Smooth muscle cell (in vitro differentiated cells): Measurements from ENCODE around the gene SMIM10. TPM values are rescaled to one million over a fixed set of nuclear protein-coding genes. Genes with fewer than 3 reads are reported as not detected.
"Not testable (repeated sequence)": the region's sequence is repeated elsewhere in the genome, so short reads cannot be mapped to it uniquely, and the experiment has no call there.

ENCODE experiments used
- DNase-seq: peaks from one replicate; lab custom pipeline; 2025; ENCODE audit not compliant: unreplicated experiment; lab: John Stamatoyannopoulos, UW
- H2AFZ ChIP-seq: fragments of 200-600 bp; sonication (generic); 2 replicates; pipeline ENCODE4 v1.6.0; 2016; ENCODE audit warnings: antibody characterized with exemption, low read depth, mild to moderate bottlenecking
- H3F3A ChIP-seq: fragments of 200-600 bp; sonication (generic); 2 replicates; pipeline ENCODE4 v1.6.0; 2017; ENCODE audit warnings: antibody characterized with exemption, low read depth
- H3K27ac ChIP-seq: fragments of 200-600 bp; sonication (generic); 2 replicates; pipeline ENCODE4 v1.5.1; 2016; ENCODE audit warnings: low read depth, mild to moderate bottlenecking
- H3K27me3 ChIP-seq: fragments of 200-600 bp; sonication (generic); 2 replicates; pipeline ENCODE4 v1.6.1; 2016; ENCODE audit warnings: low read depth, mild to moderate bottlenecking
- H3K36me3 ChIP-seq: fragments of 200-600 bp; sonication (generic); 2 replicates; pipeline ENCODE4 v1.5.1; 2016; ENCODE audit warnings: low read depth
- H3K4me1 ChIP-seq: fragments of 200-600 bp; sonication (generic); 2 replicates; pipeline ENCODE4 v1.5.1; 2016; ENCODE audit warnings: low read depth
- H3K4me2 ChIP-seq: fragments of 200-600 bp; sonication (generic); 2 replicates; pipeline ENCODE4 v1.6.0; 2016; ENCODE audit warnings: mild to moderate bottlenecking
- H3K4me3 ChIP-seq: fragments of 200-600 bp; sonication (generic); 2 replicates; pipeline ENCODE4 v1.5.1; 2016; ENCODE audit warnings: mild to moderate bottlenecking
- H3K79me2 ChIP-seq: fragments of 200-600 bp; sonication (generic); 2 replicates; pipeline ENCODE4 v1.6.0; 2016; ENCODE audit warnings: low read depth, mild to moderate bottlenecking
- H3K9ac ChIP-seq: fragments of 200-600 bp; sonication (generic); 2 replicates; pipeline ENCODE4 v1.6.0; 2016; ENCODE audit warnings: low read depth
- H3K9me3 ChIP-seq: fragments of 200-600 bp; sonication (generic); replicated peaks from 2 replicates; pipeline ENCODE4 v1.5.1; 2016; ENCODE audit warnings: low read depth
- H4K20me1 ChIP-seq: fragments of 200-600 bp; sonication (generic); 2 replicates; pipeline ENCODE4 v1.6.0; 2016; ENCODE audit warnings: low read depth
- WGBS: methylation state at CpG from one replicate; pipeline ENCODE4 v1.1.7; 2016; ENCODE audit warnings: low lambda C conversion rate; 5-methylcytosine and 5-hydroxymethylcytosine counted together
- polyA plus RNA-seq: library from polyadenylated mRNA; unstranded; fragments of >200 nt; fragmentation: Nextera tagmentation; extraction: Ambion mirVana; gene quantifications from 2 replicates; pipeline ENCODE4 v1.2.1, GENCODE V29; 2016
- total RNA-seq: library from RNA; depleted of rRNA; stranded (reverse); fragments of >200 nt; gene quantifications from 2 replicates; pipeline ENCODE4 v1.2.3, GENCODE V29; 2014
- TF ChIP-seq, protein P1 (sequence below): fragments of 200-600 bp; sonication (generic); IDR thresholded peaks from 2 replicates; pipeline ENCODE4 v1.5.1; 2017; ENCODE audit warnings: borderline replicate concordance, mild to moderate bottlenecking, antibody characterized with exemption; ENCODE audit not compliant: insufficient read depth, poor library complexity, severe bottlenecking

Gene SMIM10
- total and polyA plus RNA-seq, 2 experiments from 2014 or later = 2.0 to 2.7 TPM

DNA sequence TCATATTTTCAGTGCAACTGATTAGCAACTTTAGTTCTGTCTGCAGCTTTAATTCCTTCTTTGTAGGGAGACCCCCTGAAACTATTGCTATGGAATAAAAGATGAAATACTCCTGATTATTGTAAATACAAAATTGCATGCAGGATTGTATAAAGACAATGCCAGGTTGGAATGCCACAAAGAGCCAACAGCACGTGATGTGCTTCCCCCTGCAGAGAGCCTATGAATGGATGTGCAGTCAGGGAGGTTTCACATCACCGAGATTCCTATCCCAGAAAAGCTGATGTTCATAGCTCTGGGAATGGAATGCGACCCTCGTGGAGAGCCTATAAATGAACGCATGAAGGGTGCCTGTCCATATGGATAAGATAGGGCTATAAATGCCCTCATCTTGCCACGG lies 33.0 kb downstream of the SMIM10 start:
- 52% methylated on average over 6 of the region's 6 CpGs for WGBS
- H4K20me1 ChIP-seq, H2AFZ ChIP-seq: not testable (repeated sequence)

DNA sequence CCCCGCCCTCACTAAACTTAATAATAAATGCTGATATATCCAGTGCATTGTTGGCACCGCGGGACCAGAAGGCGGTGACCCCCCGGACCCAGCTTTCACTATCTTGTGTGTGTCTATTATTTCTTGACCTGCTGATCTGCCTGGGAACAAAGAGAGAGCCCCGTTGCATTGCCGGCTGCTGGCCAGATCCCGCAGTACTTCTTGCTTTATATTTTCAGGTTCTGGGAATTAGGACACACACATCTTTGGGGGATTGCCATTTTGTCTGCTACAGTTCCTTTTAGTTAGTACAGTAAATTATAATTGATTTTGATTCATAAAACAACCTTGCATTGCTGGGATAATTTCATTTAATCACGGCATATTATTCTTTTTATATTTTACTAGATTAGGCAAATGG lies 33.7 kb downstream of the SMIM10 start:
- Histone ChIP-seq H3K9me3 (peaks cover 4% of the 10 kb centered on the region), H3K9ac (no peak overlapping the region), H2AFZ (no peak overlapping the region), H3K36me3 (no peaks in the 10 kb centered on the region), H3K79me2 (peaks cover 12% of the 10 kb centered on the region), H4K20me1 (no peaks in the 10 kb centered on the region), H3K27me3 (no peaks in the 10 kb centered on the region), H3K4me2 (no peak overlapping the region), H3K4me3 (no peak overlapping the region), H3K4me1 (peaks cover 7% of the 10 kb centered on the region), H3K27ac (no peak overlapping the region), H3F3A (no peaks in the 10 kb centered on the region)
- TF ChIP-seq, protein P1, sequence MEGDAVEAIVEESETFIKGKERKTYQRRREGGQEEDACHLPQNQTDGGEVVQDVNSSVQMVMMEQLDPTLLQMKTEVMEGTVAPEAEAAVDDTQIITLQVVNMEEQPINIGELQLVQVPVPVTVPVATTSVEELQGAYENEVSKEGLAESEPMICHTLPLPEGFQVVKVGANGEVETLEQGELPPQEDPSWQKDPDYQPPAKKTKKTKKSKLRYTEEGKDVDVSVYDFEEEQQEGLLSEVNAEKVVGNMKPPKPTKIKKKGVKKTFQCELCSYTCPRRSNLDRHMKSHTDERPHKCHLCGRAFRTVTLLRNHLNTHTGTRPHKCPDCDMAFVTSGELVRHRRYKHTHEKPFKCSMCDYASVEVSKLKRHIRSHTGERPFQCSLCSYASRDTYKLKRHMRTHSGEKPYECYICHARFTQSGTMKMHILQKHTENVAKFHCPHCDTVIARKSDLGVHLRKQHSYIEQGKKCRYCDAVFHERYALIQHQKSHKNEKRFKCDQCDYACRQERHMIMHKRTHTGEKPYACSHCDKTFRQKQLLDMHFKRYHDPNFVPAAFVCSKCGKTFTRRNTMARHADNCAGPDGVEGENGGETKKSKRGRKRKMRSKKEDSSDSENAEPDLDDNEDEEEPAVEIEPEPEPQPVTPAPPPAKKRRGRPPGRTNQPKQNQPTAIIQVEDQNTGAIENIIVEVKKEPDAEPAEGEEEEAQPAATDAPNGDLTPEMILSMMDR = no peak
- 84% methylated on average over 9 of the region's 9 CpGs for WGBS
- no peak for DNase-seq

More for the DNA sequence above, 33.0 kb downstream of the SMIM10 start:
- H3K27me3 ChIP-seq, H3K27ac ChIP-seq, DNase-seq, H3K4me3 ChIP-seq, H3F3A ChIP-seq, H3K9me3 ChIP-seq, H3K4me2 ChIP-seq, H3K36me3 ChIP-seq, H3K4me1 ChIP-seq, H3K9ac ChIP-seq: not testable (repeated sequence)
- H3K79me2 ChIP-seq = peaks cover 12% of the 10 kb centered on the region

DNA sequence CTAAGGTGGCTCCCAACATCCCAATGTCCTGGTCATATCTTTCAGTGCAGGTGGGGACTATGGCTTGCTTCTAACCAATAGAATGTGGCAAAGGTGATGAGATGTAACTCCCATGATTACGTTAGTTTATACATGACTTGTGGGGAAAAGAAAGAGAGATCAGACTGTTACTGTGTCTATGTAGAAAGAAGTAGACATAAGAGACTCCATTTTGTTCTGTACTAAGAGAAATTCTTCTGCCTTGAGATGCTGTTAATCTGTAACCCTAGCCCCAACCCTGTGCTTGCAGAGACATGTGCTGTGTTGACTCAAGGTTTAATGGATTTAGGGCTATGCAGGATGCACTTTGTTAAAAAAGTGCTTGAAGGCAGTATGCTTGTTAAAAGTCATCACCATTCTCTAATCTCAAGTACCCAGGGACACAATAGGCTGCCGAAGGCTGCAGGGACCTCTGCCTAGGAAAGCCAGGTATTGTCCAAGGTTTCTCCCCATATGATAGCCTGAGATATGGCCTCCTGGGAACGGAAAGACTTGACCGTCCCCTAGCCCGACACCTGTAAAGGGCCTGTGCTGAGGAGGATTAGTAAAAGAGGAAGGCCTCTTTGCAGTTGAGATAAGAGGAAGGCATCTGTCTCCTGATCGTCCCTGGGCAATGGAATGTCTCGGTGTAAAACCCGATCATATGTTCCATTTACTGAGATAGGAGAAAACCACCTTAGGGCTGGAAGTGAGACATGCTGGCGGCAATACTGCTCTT lies 39.6 kb downstream of the SMIM10 start:
- not testable (repeated sequence) for H3F3A ChIP-seq, H3K4me1 ChIP-seq, H3K27me3 ChIP-seq, H3K27ac ChIP-seq, H3K36me3 ChIP-seq, DNase-seq, H3K4me2 ChIP-seq, H3K4me3 ChIP-seq, H3K9ac ChIP-seq, H3K9me3 ChIP-seq, H2AFZ ChIP-seq, H3K79me2 ChIP-seq
- peaks cover 17% of the 10 kb centered on the region for H4K20me1 ChIP-seq
- WGBS = 68% methylated on average over 9 of the region's 9 CpGs

DNA sequence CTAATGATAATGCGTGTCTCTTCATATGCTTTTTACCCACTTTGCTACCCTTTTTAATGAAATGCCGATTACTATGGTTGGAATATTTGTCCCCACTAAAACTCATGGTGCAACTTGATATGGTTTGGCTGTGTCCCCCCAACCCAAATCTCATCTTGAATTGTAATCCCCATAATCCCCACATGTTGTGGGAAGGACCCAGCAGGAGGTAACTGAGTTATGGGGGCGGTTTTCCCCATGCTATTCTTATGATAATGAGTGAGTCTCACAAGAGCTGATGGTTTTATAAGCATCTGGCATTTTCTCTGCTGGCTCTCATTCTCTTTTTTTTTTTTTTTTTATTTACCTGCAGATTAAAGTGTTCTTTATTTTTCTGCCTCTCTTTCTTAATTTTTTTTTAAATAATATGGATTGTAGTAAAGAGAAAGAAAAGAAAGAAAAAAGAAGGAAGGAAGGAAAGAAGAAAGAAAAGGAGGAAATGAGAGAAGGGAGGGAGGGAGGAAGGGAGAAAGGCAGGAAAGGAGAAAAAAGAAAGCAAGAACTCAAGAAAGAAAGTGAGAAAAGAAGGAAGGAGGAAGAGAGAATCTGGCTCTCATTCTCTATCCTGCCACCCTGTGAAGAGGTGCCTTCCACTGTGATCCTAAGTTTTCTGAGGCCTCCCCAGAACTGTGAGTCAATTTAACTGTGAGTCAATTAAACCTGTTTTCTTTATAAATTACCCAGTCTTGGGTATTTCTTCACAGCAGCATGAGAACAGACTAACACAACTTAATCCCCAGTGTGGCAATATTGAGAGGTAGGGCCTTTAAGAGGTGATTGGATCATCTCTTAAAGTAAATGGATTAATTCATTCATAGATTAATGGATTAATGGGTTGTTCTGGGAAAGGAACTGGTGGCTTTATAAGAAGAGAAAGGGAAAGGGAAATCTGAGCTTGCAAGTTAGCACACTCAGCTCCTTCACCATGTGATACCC lies 50.6 kb downstream of the SMIM10 start:
- not testable (repeated sequence) for H3K79me2 ChIP-seq, H3K36me3 ChIP-seq, H3K27me3 ChIP-seq, H4K20me1 ChIP-seq, H3K4me1 ChIP-seq, H3K27ac ChIP-seq, H3K9me3 ChIP-seq, H3K4me3 ChIP-seq, H3F3A ChIP-seq, H2AFZ ChIP-seq, DNase-seq, H3K9ac ChIP-seq, H3K4me2 ChIP-seq
- 66% methylated on average over 3 of the region's 3 CpGs for WGBS

Other genes starting within 250 kb of the SMIM10 start
- 5.0 and 7.6 TPM in 2 replicates for gene PABIR2, start 193.8 kb upstream of the SMIM10 start, total RNA-seq
- gene PABIR2, start 193.8 kb upstream of the SMIM10 start, polyA plus RNA-seq = 2.9 and 5.2 TPM in 2 replicates
- gene MOSPD1, start 75.7 kb upstream of the SMIM10 start, total RNA-seq = 30.7 TPM in 2 replicates
- gene MOSPD1, start 75.7 kb upstream of the SMIM10 start, polyA plus RNA-seq = 18.8 and 21.5 TPM in 2 replicates
- gene RTL8B, start 31.6 kb downstream of the SMIM10 start, total RNA-seq = 13.3 and 14.6 TPM in 2 replicates
- 27.7 and 30.1 TPM in 2 replicates for gene RTL8B, start 31.6 kb downstream of the SMIM10 start, polyA plus RNA-seq
- gene RTL8C, start 41.4 kb downstream of the SMIM10 start, total RNA-seq = 93.3 and 97.1 TPM in 2 replicates
- 434 and 442 TPM in 2 replicates for gene RTL8C, start 41.4 kb downstream of the SMIM10 start, polyA plus RNA-seq
- 23.7 and 24.2 TPM in 2 replicates for gene RTL8A, start 61.1 kb downstream of the SMIM10 start, total RNA-seq
- gene RTL8A, start 61.1 kb downstream of the SMIM10 start, polyA plus RNA-seq = 137 and 148 TPM in 2 replicates
- 3.7 and 3.9 TPM in 2 replicates for gene SMIM10L2B, start 107.7 kb downstream of the SMIM10 start, total RNA-seq
- 7.8 and 10.6 TPM in 2 replicates for gene SMIM10L2B, start 107.7 kb downstream of the SMIM10 start, polyA plus RNA-seq
- gene ETDB, start 129.5 kb downstream of the SMIM10 start, total RNA-seq = not detected in 2 replicates
- gene ETDB, start 129.5 kb downstream of the SMIM10 start, polyA plus RNA-seq = not detected in 2 replicates
- not detected in 2 replicates for gene CT55, start 180.4 kb downstream of the SMIM10 start, total RNA-seq
- gene CT55, start 180.4 kb downstream of the SMIM10 start, polyA plus RNA-seq = not detected in 2 replicates